ENCODE measurements around the gene GPR137C. TPM values are rescaled to one million over a fixed set of nuclear protein-coding genes. Genes with fewer than 3 reads are reported as not detected.

The GPR137C gene
- total and polyA plus RNA-seq, 2 of the 13 experiments (the other 11 are each of a cell fraction or from before 2014, with no cell fraction given), result 0.34 to 0.51 TPM

- no peak for TF ChIP-seq ZNF746 (CRISPR knock-in tag; IDR thresholded peaks at IDR 0.05)
- peak; percentile 95 for TF ChIP-seq FOXC1 (CRISPR knock-in tag; IDR thresholded peaks at IDR 0.05; ENCODE audit: borderline replicate concordance)
- no peak for TF ChIP-seq FLYWCH1 (CRISPR knock-in tag; IDR thresholded peaks at IDR 0.05)
- no peak for TF ChIP-seq MAFF (IDR thresholded peaks at IDR 0.05; ENCODE audit: low read depth, low read length)
- TF ChIP-seq JUN (CRISPR knock-in tag; IDR thresholded peaks at IDR 0.05), result no peak
- peak; percentile 54; the same call in 1 of the 2 replicates for TF ChIP-seq NR0B2 (CRISPR knock-in tag; IDR thresholded peaks at IDR 0.05)
- peak; percentile 79 for TF ChIP-seq PHF8 (CRISPR knock-in tag; IDR thresholded peaks at IDR 0.05)
- TF ChIP-seq ZFP90 (CRISPR knock-in tag; IDR thresholded peaks at IDR 0.05; ENCODE audit: borderline replicate concordance), result peak; percentile 67
- TF ChIP-seq ZBTB38 (CRISPR knock-in tag; IDR thresholded peaks at IDR 0.05), result peak; percentile 19; the same call in 1 of the 2 replicates
- TF ChIP-seq ZNF660 (CRISPR knock-in tag; IDR thresholded peaks at IDR 0.05; ENCODE audit: borderline replicate concordance, low read depth), result no peak
- no peak; the same call in 1 of the 2 replicates for TF ChIP-seq ZNF703 (CRISPR knock-in tag; IDR thresholded peaks at IDR 0.05; ENCODE audit: borderline replicate concordance)
- peak; percentile 67; the same call in 1 of the 2 replicates for TF ChIP-seq ZNF766 (CRISPR knock-in tag; IDR thresholded peaks at IDR 0.05; ENCODE audit: borderline replicate concordance)
- peak; percentile 97 for TF ChIP-seq TFDP2 (CRISPR knock-in tag; IDR thresholded peaks at IDR 0.05)
- no peak for TF ChIP-seq ZBTB10 (CRISPR knock-in tag; IDR thresholded peaks at IDR 0.05; ENCODE audit: borderline replicate concordance)
- no peak for TF ChIP-seq TP53 (CRISPR knock-in tag; conservative IDR thresholded peaks at IDR 0.05)
- no peak for TF ChIP-seq HBP1 (CRISPR knock-in tag; IDR thresholded peaks at IDR 0.05; ENCODE audit: low read depth)
- peak; percentile 50; the same call in 1 of the 2 replicates for TF ChIP-seq ISL2 (CRISPR knock-in tag; IDR thresholded peaks at IDR 0.05)
- TF ChIP-seq SIN3A (IDR thresholded peaks at IDR 0.05; ENCODE audit: borderline replicate concordance, low read depth, low read length), result peak; percentile 97
- TF ChIP-seq ZSCAN29 (CRISPR knock-in tag; conservative IDR thresholded peaks at IDR 0.05), result 0 out of 2 replicates have a peak, but pooled peaks have one; percentile 37
- no peak for TF ChIP-seq NFE2L2 (IDR thresholded peaks at IDR 0.05; ENCODE audit: low read length)
- TF ChIP-seq ATF6 (CRISPR knock-in tag; conservative IDR thresholded peaks at IDR 0.05), result no peak
These were observed at the start of gene GPR137C, which contains the start of gene TXNDC16 (continued) for GRCh38 chr14:52552063-52552988.

Data from HepG2 (cell line).